ENCODE data around the gene SELPLG.
"Not testable (repeated sequence)": the region's sequence is repeated elsewhere in the genome, so short reads cannot be mapped to it uniquely, and the experiment has no call there.

The SELPLG gene

GRCh38 chr12:108586306-108586705, 47.4 kb downstream of the SELPLG start:
- DNase-seq = no peak

GRCh38 chr12:108585864-108586263, 47.8 kb downstream of the SELPLG start:
- no peak for DNase-seq

- DNase-seq = no peak
Observed at GRCh38 chr12:108584456-108585065, 49.1 kb downstream of the SELPLG start.

GRCh38 chr12:108583991-108584390, 49.7 kb downstream of the SELPLG start:
- peak; percentile 5 for DNase-seq

GRCh38 chr12:108582978-108583770, 50.5 kb downstream of the SELPLG start:
- no peak for DNase-seq

GRCh38 chr12:108582509-108582908, 51.2 kb downstream of the SELPLG start:
- no peak for DNase-seq

- no peak for DNase-seq
Observed at GRCh38 chr12:108581311-108582227, 52.1 kb downstream of the SELPLG start.

- DNase-seq = no peak
Observed at GRCh38 chr12:108580531-108580930, 53.2 kb downstream of the SELPLG start.

GRCh38 chr12:108578813-108579212, 54.9 kb downstream of the SELPLG start:
- DNase-seq = no peak

GRCh38 chr12:108578264-108578663, 55.4 kb downstream of the SELPLG start:
- DNase-seq = no peak

- no peak for DNase-seq
Observed at GRCh38 chr12:108577458-108577857, 56.2 kb downstream of the SELPLG start.

- no peak for DNase-seq
Observed at GRCh38 chr12:108576660-108577234, 56.9 kb downstream of the SELPLG start.

GRCh38 chr12:108575199-108575912, 58.3 kb downstream of the SELPLG start:
- DNase-seq = no peak

- not testable (repeated sequence) for DNase-seq
Observed at GRCh38 chr12:108574276-108574675, 59.4 kb downstream of the SELPLG start.

GRCh38 chr12:108573317-108573716, 60.4 kb downstream of the SELPLG start:
- DNase-seq = no peak

GRCh38 chr12:108572166-108572790, 61.4 kb downstream of the SELPLG start:
- DNase-seq = no peak
